Measurements from ENCODE around the gene DGKZ.

DNA sequence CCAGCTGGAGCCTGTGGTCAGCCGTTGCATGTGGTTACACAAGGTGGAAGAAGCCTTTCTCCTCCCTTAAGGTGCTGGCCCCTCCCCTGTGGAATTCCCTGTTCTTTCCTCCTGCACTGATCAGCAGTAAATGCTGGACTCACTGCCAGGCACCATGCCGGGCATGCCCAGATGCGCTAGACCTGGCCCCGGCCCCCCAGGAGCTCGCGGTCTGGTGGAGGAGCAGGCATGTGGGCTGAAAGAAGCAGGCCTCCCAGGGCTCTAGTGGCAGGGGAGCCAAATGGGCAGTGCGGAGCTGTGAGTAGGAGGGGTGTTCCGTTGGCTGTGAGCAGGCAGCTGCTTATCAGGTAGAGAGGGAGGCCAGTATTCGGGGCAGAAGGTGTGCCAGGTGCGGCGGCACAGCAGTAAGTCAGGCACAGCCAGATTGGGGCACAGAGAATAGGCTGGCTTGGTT is 10.2 kb downstream of the DGKZ start:
- TF ChIP-seq, protein P1, sequence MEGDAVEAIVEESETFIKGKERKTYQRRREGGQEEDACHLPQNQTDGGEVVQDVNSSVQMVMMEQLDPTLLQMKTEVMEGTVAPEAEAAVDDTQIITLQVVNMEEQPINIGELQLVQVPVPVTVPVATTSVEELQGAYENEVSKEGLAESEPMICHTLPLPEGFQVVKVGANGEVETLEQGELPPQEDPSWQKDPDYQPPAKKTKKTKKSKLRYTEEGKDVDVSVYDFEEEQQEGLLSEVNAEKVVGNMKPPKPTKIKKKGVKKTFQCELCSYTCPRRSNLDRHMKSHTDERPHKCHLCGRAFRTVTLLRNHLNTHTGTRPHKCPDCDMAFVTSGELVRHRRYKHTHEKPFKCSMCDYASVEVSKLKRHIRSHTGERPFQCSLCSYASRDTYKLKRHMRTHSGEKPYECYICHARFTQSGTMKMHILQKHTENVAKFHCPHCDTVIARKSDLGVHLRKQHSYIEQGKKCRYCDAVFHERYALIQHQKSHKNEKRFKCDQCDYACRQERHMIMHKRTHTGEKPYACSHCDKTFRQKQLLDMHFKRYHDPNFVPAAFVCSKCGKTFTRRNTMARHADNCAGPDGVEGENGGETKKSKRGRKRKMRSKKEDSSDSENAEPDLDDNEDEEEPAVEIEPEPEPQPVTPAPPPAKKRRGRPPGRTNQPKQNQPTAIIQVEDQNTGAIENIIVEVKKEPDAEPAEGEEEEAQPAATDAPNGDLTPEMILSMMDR (IDR thresholded peaks at IDR 0.05; ENCODE audit: low read length) = no peak
- no peak for TF ChIP-seq EZH2 (IDR thresholded peaks at IDR 0.05; ENCODE audit: borderline replicate concordance, low read length)
